Pancreas (tissue), 10 donors: ENCODE measurements around the gene TEKT3. TPM values are rescaled to one million over a fixed set of nuclear protein-coding genes. Genes with fewer than 3 reads are reported as not detected.

Experiments used
- ATAC-seq, 4 donors: fragments of 200-7000 bp; cut with Tn5 transposase; one replicate each; pipeline versions ENCODE4 v1.8.0 to v1.9.1; 2020; ENCODE audit warnings: mild to moderate bottlenecking in 4 of 4, moderate library complexity in 4 of 4
- DNase-seq, 6 donors: peaks; one replicate each; pipeline ENCODE4 v3.0.0-alpha.2; 2020
- FAIRE-seq: peaks from 2 replicates; lab custom pipeline; 2012; peaks lifted over from hg19 to GRCh38; lab: Jason Lieb, UNC
- H3K27ac ChIP-seq, 4 donors: fragments of 200-600 bp; sonication (generic); 1 replicate in 3 of 4; 2 replicates in 1 of 4; pipeline versions ENCODE4 v1.5.0 to v1.8.0; 2020
- H3K27me3 ChIP-seq, 4 donors: fragments of 200-600 bp; one replicate each; pipeline ENCODE4 v1.8.0; 2021
- H3K36me3 ChIP-seq, 3 donors: fragments of 200-600 bp; sonication (generic) in 1 of 3; one replicate each; pipeline versions ENCODE4 v1.5.0 to v1.8.0; 2020 to 2021
- H3K4me1 ChIP-seq, 3 donors: fragments of 200-600 bp; one replicate each; pipeline ENCODE4 v1.8.0; 2021
- H3K4me3 ChIP-seq, 4 donors: fragments of 200-600 bp; sonication (generic) in 2 of 4; one replicate each; pipeline versions ENCODE4 v1.5.0 to v1.8.0; 2020 to 2021
- H3K9me3 ChIP-seq, 4 donors: fragments of 200-600 bp; one replicate each; pipeline ENCODE4 v1.8.0; 2021
- CTCF ChIP-seq, 4 donors: fragments of 200-600 bp; sonication (generic) in 3 of 4; IDR thresholded peaks; one replicate each; pipeline versions ENCODE4 v1.5.0 to v1.8.0; 2021; ENCODE audit warnings: antibody characterized with exemption in 4 of 4
- WGBS, 2 donors: extraction: QIAGEN DNeasy Blood & Tissue Kit; methylation state at CpG; one replicate each; pipeline ENCODE4 v1.1.7; 2013; 5-methylcytosine and 5-hydroxymethylcytosine counted together
- intact Hi-C, 3 donors: fragments of 100-400 bp; cut with DNase I; formaldehyde crosslinking; loops; one replicate each; pipeline versions ENCODE4 v1.11.1 to v1.14.2; 2022
- polyA plus RNA-seq, 2 donors: library from polyadenylated mRNA; stranded (reverse); fragments of 200-250 nt; gene quantifications; one replicate each; pipeline ENCODE4 v1.2.3, GENCODE V29; 2013
- total RNA-seq, 6 donors: library from RNA; stranded (reverse); fragmentation: NEBNext Ultra II Directional in 4 of 6; extraction: Animal tissue kit (Norgen Biotek cat#: 25700) in 4 of 6; gene quantifications; one replicate each; pipeline versions ENCODE4 v1.2.1 to v1.2.4, GENCODE V29; 2021 to 2023
- donor health status: healthy with polysubstance abuse.
- donor health status: DM: no; HTN: no; CAD: no; lungs with moderate emphysema.
- donor health status: DM: no; HTN: no; CAD: no.
- donor health status: control.
- donor health status: control.
- donor health status: Bipolar disorder and iron deficiency.
- donor health status: DM: yes; HTN: yes; CAD: no.
- donor health status: DM: no; HTN: no; CAD: no.
- donor health status: DM: no; HTN: no; CAD: no.
- donor health status: DM: yes; HTN: yes; CAD: no.

The TEKT3 gene
- total and polyA plus RNA-seq, 8 donors, result 0.23 to 2.7 (median 0.43) TPM; not detected in 3

- 4 to 7% methylated on average over 19 of the region's 19 CpGs for WGBS, 2 donors
- intact Hi-C loops, result no loop called here
- peaks cover 0 to 4% (median 0%) of the 10 kb centered on the region in 4 donors for H3K27me3 ChIP-seq
- H3K4me1 ChIP-seq, result no peaks in the 10 kb centered on the region
- ATAC-seq, result peak; percentile 41 to 59 (median 50)
- no peaks in the 10 kb centered on the region for H3K36me3 ChIP-seq
- TF ChIP-seq CTCF (IDR thresholded peaks at IDR 0.05), result no peak
- no peak for DNase-seq
- H3K9me3 ChIP-seq, result no peaks in the 10 kb centered on the region
- H3K4me3 ChIP-seq, result peak overlapping the region; percentile 26 to 50 (median 34)
- no peak overlapping the region for H3K27ac ChIP-seq
- no peak for FAIRE-seq
These were observed 431 bp downstream of the TEKT3 start for GRCh38 chr17:15340966-15341365.

GRCh38 chr17:15335446-15335845 is 6.0 kb downstream of the TEKT3 start:
- 40 to 42% methylated on average over 1 of the region's 1 CpG for WGBS, 2 donors
- ATAC-seq, result no peak
- Histone ChIP-seq H3K4me1 (no peaks in the 10 kb centered on the region), H3K9me3 (no peaks in the 10 kb centered on the region), H3K27ac (no peak overlapping the region), H3K36me3 (no peaks in the 10 kb centered on the region), H3K27me3 (peaks cover 0 to 8% (median 0%) of the 10 kb centered on the region in 4 donors), H3K4me3 (no peak overlapping the region)
- intact Hi-C loops, result no loop called here
- DNase-seq, result no peak
- no peak for FAIRE-seq
- no peak for TF ChIP-seq CTCF (IDR thresholded peaks at IDR 0.05)

- Histone ChIP-seq H3K27ac (no peak overlapping the region), H3K9me3 (no peaks in the 10 kb centered on the region), H3K27me3 (peaks cover 0 to 8% (median 0%) of the 10 kb centered on the region in 4 donors), H3K36me3 (no peaks in the 10 kb centered on the region), H3K4me3 (no peak overlapping the region), H3K4me1 (no peaks in the 10 kb centered on the region)
- WGBS, 2 donors, result 63 to 71% methylated on average over 3 of the region's 3 CpGs
- no peak for FAIRE-seq
- DNase-seq, result no peak
- intact Hi-C loops, result no loop called here
- no peak for TF ChIP-seq CTCF (IDR thresholded peaks at IDR 0.05)
- no peak for ATAC-seq
These were observed 7.1 kb downstream of the TEKT3 start for GRCh38 chr17:15334266-15334665.

DNA sequence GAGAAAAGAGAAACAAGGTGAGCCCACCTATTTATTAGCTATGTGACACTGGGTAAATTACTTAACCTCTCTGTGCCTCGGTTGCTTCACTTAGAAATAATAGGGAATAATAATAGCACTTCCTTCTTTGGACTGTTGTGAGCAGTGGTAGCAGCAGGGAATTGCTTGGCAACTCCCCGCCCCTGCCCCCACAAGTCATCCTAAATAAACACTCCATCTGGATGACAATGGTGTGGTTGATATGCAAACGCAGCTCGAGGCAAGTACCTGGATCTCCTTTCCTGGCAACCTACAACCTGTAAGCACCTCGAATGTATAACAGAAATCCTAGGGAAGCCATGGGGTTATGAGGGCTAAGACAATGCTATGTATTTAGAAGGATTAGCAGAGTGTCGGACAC is 9.1 kb downstream of the TEKT3 start:
- Histone ChIP-seq H3K27me3 (peaks cover 0 to 8% (median 0%) of the 10 kb centered on the region in 4 donors), H3K36me3 (no peaks in the 10 kb centered on the region), H3K9me3 (no peaks in the 10 kb centered on the region), H3K27ac (no peak overlapping the region), H3K4me3 (no peak overlapping the region), H3K4me1 (no peaks in the 10 kb centered on the region)
- 29 to 36% methylated on average over 6 of the region's 6 CpGs for WGBS, 2 donors
- ATAC-seq (no peak), FAIRE-seq (no peak), DNase-seq (no peak)
- intact Hi-C loops, result no loop called here
- no peak for TF ChIP-seq CTCF (IDR thresholded peaks at IDR 0.05)

- Histone ChIP-seq H3K9me3 (no peaks in the 10 kb centered on the region), H3K4me1 (no peaks in the 10 kb centered on the region), H3K27ac (no peak overlapping the region), H3K4me3 (no peak overlapping the region), H3K36me3 (no peaks in the 10 kb centered on the region), H3K27me3 (no peaks in the 10 kb centered on the region)
- ATAC-seq (peak in 1 of 4 donors; percentile 12), DNase-seq (no peak), FAIRE-seq (no peak)
- WGBS, 2 donors, result 61% methylated on average over 4 of the region's 4 CpGs
- intact Hi-C loops, result no loop called here
- TF ChIP-seq CTCF (IDR thresholded peaks at IDR 0.05), result no peak
These were observed 18.3 kb downstream of the TEKT3 start for GRCh38 chr17:15323131-15323530.
